H9 (cell line): ENCODE data around the gene PRMT2. TPM values are rescaled to one million over a fixed set of nuclear protein-coding genes. Genes with fewer than 3 reads are reported as not detected.

Experiments
- DNase-seq: peaks from one replicate; pipeline ENCODE4 v3.0.0-alpha.2; 2017
- H2AFZ ChIP-seq: one replicate; pipeline ENCODE4 v1.6.1; 2013; ENCODE audit warnings: mild to moderate bottlenecking, low read length, control low read depth, moderate library complexity
- H2AK5ac ChIP-seq: 2 replicates; pipeline ENCODE4 v1.6.1; 2013; ENCODE audit warnings: low read length, control low read depth, mixed read lengths; ENCODE audit not compliant: insufficient read length
- H2BK120ac ChIP-seq: one replicate; pipeline ENCODE4 v1.6.1; 2013; ENCODE audit warnings: low read depth, mild to moderate bottlenecking, low read length, control low read depth, inconsistent platforms; ENCODE audit not compliant: poor library complexity, severe bottlenecking
- H2BK12ac ChIP-seq: 2 replicates; pipeline ENCODE4 v1.6.1; 2013; ENCODE audit warnings: low read length, control low read depth, mixed read lengths, low read depth; ENCODE audit not compliant: insufficient read length
- H2BK15ac ChIP-seq: 2 replicates; pipeline ENCODE4 v1.6.1; 2013; ENCODE audit warnings: low read depth, low read length, control low read depth
- H2BK20ac ChIP-seq: one replicate; pipeline ENCODE4 v1.6.1; 2013; ENCODE audit warnings: low read depth, mild to moderate bottlenecking, low read length, control low read depth, inconsistent platforms; ENCODE audit not compliant: poor library complexity, severe bottlenecking
- H2BK5ac ChIP-seq: 2 replicates; pipeline ENCODE4 v1.6.1; 2013; ENCODE audit warnings: low read length, control low read depth, mixed read lengths; ENCODE audit not compliant: insufficient read length
- H3K14ac ChIP-seq: 2 replicates; pipeline ENCODE4 v1.6.1; 2013; ENCODE audit warnings: low read length, control low read depth; ENCODE audit not compliant: insufficient read depth
- H3K18ac ChIP-seq: 2 replicates; pipeline ENCODE4 v1.6.1; 2013; ENCODE audit warnings: low read depth, mild to moderate bottlenecking, mixed read lengths, low read length, control low read depth; ENCODE audit not compliant: insufficient read length
- H3K23ac ChIP-seq: 2 replicates; pipeline ENCODE4 v1.6.1; 2013; ENCODE audit warnings: low read length, control low read depth, mixed read lengths, low read depth; ENCODE audit not compliant: insufficient read length
- H3K23me2 ChIP-seq: 2 replicates; pipeline ENCODE4 v1.6.1; 2013; ENCODE audit warnings: low read depth, mild to moderate bottlenecking, mixed read lengths, low read length, control low read depth; ENCODE audit not compliant: insufficient read length, poor library complexity, severe bottlenecking
- H3K27ac ChIP-seq: 2 replicates; pipeline ENCODE4 v1.5.1; 2013; ENCODE audit warnings: low read length, control low read depth, mixed read lengths, low read depth; ENCODE audit not compliant: insufficient read length
- H3K27me3 ChIP-seq: 2 replicates; pipeline ENCODE4 v1.6.1; 2013; ENCODE audit warnings: low read length, control low read depth, inconsistent platforms; ENCODE audit not compliant: insufficient read depth
- H3K4ac ChIP-seq: 2 replicates; pipeline ENCODE4 v1.6.1; 2013; ENCODE audit warnings: low read depth, mild to moderate bottlenecking, control low read depth, inconsistent platforms, low read length, moderate library complexity
- H3K4me1 ChIP-seq: 2 replicates; pipeline ENCODE4 v1.6.1; 2013; ENCODE audit warnings: low read length, control low read depth, inconsistent platforms; ENCODE audit not compliant: insufficient read depth
- H3K4me2 ChIP-seq: 2 replicates; pipeline ENCODE4 v1.6.1; 2013; ENCODE audit warnings: low read length, control low read depth, mixed read lengths; ENCODE audit not compliant: insufficient read length, insufficient read depth
- H3K56ac ChIP-seq: 2 replicates; pipeline ENCODE4 v1.6.1; 2013; ENCODE audit warnings: low read depth, mild to moderate bottlenecking, mixed read lengths, low read length, control low read depth; ENCODE audit not compliant: insufficient read length
- H3K79me1 ChIP-seq: 2 replicates; pipeline ENCODE4 v1.6.1; 2013; ENCODE audit warnings: low read depth, mild to moderate bottlenecking, moderate library complexity, low read length, control low read depth, inconsistent platforms; ENCODE audit not compliant: insufficient read depth, poor library complexity, severe bottlenecking
- H3K79me2 ChIP-seq: 2 replicates; pipeline ENCODE4 v1.6.1; 2013; ENCODE audit warnings: low read length, control low read depth, inconsistent platforms; ENCODE audit not compliant: insufficient read depth
- H3K9ac ChIP-seq: 2 replicates; pipeline ENCODE4 v1.6.1; 2013; ENCODE audit warnings: low read length, control low read depth, mixed read lengths; ENCODE audit not compliant: insufficient read length; ENCODE audit errors: extremely low read depth
- H3K9me3 ChIP-seq: one replicate; pipeline ENCODE4 v1.6.1; 2013; ENCODE audit warnings: low read depth, low read length, inconsistent platforms; ENCODE audit not compliant: control insufficient read depth
- H3T11ph ChIP-seq: one replicate; pipeline ENCODE4 v1.6.1; 2013; ENCODE audit warnings: mild to moderate bottlenecking, low read length, control low read depth, inconsistent platforms
- H4K20me1 ChIP-seq: one replicate; pipeline ENCODE4 v1.6.1; 2013; ENCODE audit not compliant: control insufficient read depth, insufficient read length, insufficient read depth
- H4K5ac ChIP-seq: 2 replicates; pipeline ENCODE4 v1.6.1; 2013; ENCODE audit warnings: low read depth, mild to moderate bottlenecking, mixed read lengths, low read length, control low read depth; ENCODE audit not compliant: insufficient read length
- H4K8ac ChIP-seq: replicated peaks from 2 replicates; pipeline ENCODE4 v1.6.1; 2013; ENCODE audit warnings: low read length, control low read depth, mixed read lengths, low read depth; ENCODE audit not compliant: insufficient read length
- H4K91ac ChIP-seq: 2 replicates; pipeline ENCODE4 v1.6.1; 2013; ENCODE audit warnings: low read depth, mild to moderate bottlenecking, moderate library complexity, mixed read lengths, low read length, control low read depth; ENCODE audit not compliant: insufficient read length
- H3K27ac Mint-ChIP-seq, 3 experiments: 2 replicates in 2 of 3; 3 replicates in 1 of 3; pipeline ENCODE4 v1.8.0; 2020 to 2021; ENCODE audit warnings: mixed read lengths in 3 of 3, mild to moderate bottlenecking in 1 of 3, moderate library complexity in 1 of 3
- H3K27me3 Mint-ChIP-seq: 2 replicates; pipeline ENCODE4 v1.8.0; 2021; ENCODE audit warnings: low read depth, mild to moderate bottlenecking, moderate library complexity, mixed read lengths
- H3K36me3 Mint-ChIP-seq, 3 experiments: 2 replicates in 2 of 3; 3 replicates in 1 of 3; pipeline ENCODE4 v1.8.0; 2020 to 2021; ENCODE audit warnings: low read depth in 3 of 3, mixed read lengths in 3 of 3; ENCODE audit not compliant: insufficient read depth in 1 of 3
- H3K4me1 Mint-ChIP-seq, 2 experiments: 2 replicates each; pipeline ENCODE4 v1.8.0; 2020; ENCODE audit warnings: mixed read lengths in 2 of 2
- H3K4me3 Mint-ChIP-seq, 2 experiments: 2 replicates in 1 of 2; 3 replicates in 1 of 2; pipeline ENCODE4 v1.8.0; 2020 to 2021; ENCODE audit warnings: mild to moderate bottlenecking in 2 of 2, mixed read lengths in 2 of 2, moderate library complexity in 1 of 2
- H3K9me3 Mint-ChIP-seq, 2 experiments: 2 replicates in 1 of 2; 3 replicates in 1 of 2; pipeline ENCODE4 v1.8.0; 2020; ENCODE audit warnings: mild to moderate bottlenecking in 2 of 2, mixed read lengths in 2 of 2, moderate library complexity in 1 of 2
- WGBS: extraction: QIAGEN DNeasy Blood & Tissue Kit; methylation state at CpG from one replicate; pipeline ENCODE4 v1.1.7; 2013; ENCODE audit warnings: missing lambda C conversion rate, low lambda C conversion rate, mixed read lengths; ENCODE audit not compliant: insufficient read length; ENCODE audit errors: extremely low coverage; 5-methylcytosine and 5-hydroxymethylcytosine counted together
- total RNA-seq: library from RNA; stranded (reverse); gene quantifications from 2 replicates; pipeline ENCODE4 v1.2.1, GENCODE V29; 2021
- TF ChIP-seq, protein P1 (sequence below): fragments of 200-600 bp; sonication (generic); conservative IDR thresholded peaks from 3 replicates; pipeline ENCODE4 v1.8.0; 2021; ENCODE audit warnings: antibody characterized with exemption, mild to moderate bottlenecking

PRMT2 gene
- total RNA-seq, 1 experiment from 2014 or later: 53.7 TPM

DNA sequence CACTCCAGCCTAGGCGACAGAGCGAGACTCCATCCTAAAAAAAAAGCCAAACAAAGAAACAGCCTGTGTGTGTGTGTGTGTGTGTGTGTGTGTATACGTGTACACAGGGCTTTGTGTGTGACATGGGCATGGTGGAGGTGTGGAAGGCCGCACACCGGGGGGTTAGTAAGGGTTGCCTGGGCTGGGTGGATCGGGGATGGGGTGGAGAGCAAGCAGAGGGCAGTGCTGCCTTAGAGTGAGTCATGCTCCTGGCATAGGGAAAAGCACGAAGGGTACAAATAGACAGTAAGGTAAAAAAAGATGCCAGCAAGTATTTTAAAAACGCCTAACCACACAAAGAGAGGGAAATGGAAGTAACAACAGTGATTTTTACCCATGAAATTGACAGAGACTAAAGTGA, 6.2 kb downstream of the PRMT2 start:
- Histone ChIP-seq H4K91ac (no peak overlapping the region), H2BK12ac (no peak overlapping the region), H3K27ac (no peak overlapping the region), H2AFZ (no peak overlapping the region), H4K5ac (no peak overlapping the region), H3K23me2 (no peaks in the 10 kb centered on the region), H3K18ac (no peak overlapping the region), H3T11ph (no peak overlapping the region), H3K4me2 (no peak overlapping the region), H2BK120ac (no peak overlapping the region), H4K20me1 (no peaks in the 10 kb centered on the region), H3K79me1 (peaks cover 3% of the 10 kb centered on the region), H2BK15ac (no peak overlapping the region), H3K4me1 (no peaks in the 10 kb centered on the region; the same call in 1 of the 2 replicates), H2AK5ac (no peak overlapping the region), H2BK20ac (no peak overlapping the region), H3K79me2 (peaks cover 2% of the 10 kb centered on the region; the same call in 1 of the 2 replicates), H3K4ac (no peak overlapping the region), H3K56ac (no peak overlapping the region), H4K8ac (no peak overlapping the region), H3K9ac (no peak overlapping the region), H3K27me3 (no peaks in the 10 kb centered on the region), H3K23ac (no peak overlapping the region), H3K14ac (no peak overlapping the region), H3K9me3 (no peaks in the 10 kb centered on the region), H2BK5ac (no peak overlapping the region)
- no peak overlapping the region for H3K4me3 Mint-ChIP-seq
- DNase-seq: no peak
- no CpG with 5 or more reads among the region's 8 CpGs for WGBS
- TF ChIP-seq, protein P1, sequence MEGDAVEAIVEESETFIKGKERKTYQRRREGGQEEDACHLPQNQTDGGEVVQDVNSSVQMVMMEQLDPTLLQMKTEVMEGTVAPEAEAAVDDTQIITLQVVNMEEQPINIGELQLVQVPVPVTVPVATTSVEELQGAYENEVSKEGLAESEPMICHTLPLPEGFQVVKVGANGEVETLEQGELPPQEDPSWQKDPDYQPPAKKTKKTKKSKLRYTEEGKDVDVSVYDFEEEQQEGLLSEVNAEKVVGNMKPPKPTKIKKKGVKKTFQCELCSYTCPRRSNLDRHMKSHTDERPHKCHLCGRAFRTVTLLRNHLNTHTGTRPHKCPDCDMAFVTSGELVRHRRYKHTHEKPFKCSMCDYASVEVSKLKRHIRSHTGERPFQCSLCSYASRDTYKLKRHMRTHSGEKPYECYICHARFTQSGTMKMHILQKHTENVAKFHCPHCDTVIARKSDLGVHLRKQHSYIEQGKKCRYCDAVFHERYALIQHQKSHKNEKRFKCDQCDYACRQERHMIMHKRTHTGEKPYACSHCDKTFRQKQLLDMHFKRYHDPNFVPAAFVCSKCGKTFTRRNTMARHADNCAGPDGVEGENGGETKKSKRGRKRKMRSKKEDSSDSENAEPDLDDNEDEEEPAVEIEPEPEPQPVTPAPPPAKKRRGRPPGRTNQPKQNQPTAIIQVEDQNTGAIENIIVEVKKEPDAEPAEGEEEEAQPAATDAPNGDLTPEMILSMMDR: no peak
- H3K9me3 Mint-ChIP-seq: no peaks in the 10 kb centered on the region
- H3K27me3 Mint-ChIP-seq: no peaks in the 10 kb centered on the region
- H3K27ac Mint-ChIP-seq: peak overlapping the region in 1 of 3 experiments; percentile 12; a peak in 2 of 7 replicates
- peaks cover 0 to 4% of the 10 kb centered on the region in 2 experiments; a peak in 2 of 4 replicates for H3K4me1 Mint-ChIP-seq
- H3K36me3 Mint-ChIP-seq: peaks cover 29 to 65% (median 57%) of the 10 kb centered on the region in 3 experiments
